HepG2 (cell line): ENCODE results near the gene KATNBL1. TPM values are rescaled to one million over a fixed set of nuclear protein-coding genes. Genes with fewer than 3 reads are reported as not detected.

ENCODE experiments used
- ATAC-seq: fragments of 200-7000 bp; cut with Tn5 transposase; 3 replicates; pipeline ENCODE4 v1.9.1; 2020; ENCODE audit warnings: mild to moderate bottlenecking, moderate library complexity
- BruUV-seq: library from RNA; stranded (reverse); fragments of 400-500 nt; replicated peaks from 2 replicates; lab custom pipeline; 2021; lab: Mats Ljungman, UMichigan
- CTCF ChIA-PET: fragments of 300-600 bp; formaldehyde crosslinking; extraction: SDS; loops from one replicate; lab custom pipeline; 2021; ENCODE audit warnings: low total read pairs, inconsistent platforms, low intra/inter-chr PET ratio; lab: Yijun Ruan, JAX
- POLR2A ChIA-PET: fragments of 350-600 bp; sonication (Branson Sonifier 250); formaldehyde crosslinking; loops from one replicate; lab custom pipeline; 2020; ENCODE audit warnings: antibody characterized with exemption, inconsistent platforms; lab: Yijun Ruan, JAX
- DNase-seq: peaks from one replicate; pipeline ENCODE4 v3.0.0-alpha.2; 2015; ENCODE audit warnings: low spot score
- FAIRE-seq: peaks from 3 replicates; lab custom pipeline; 2011; peaks lifted over from hg19 to GRCh38; lab: Jason Lieb, UNC
- H2AFZ ChIP-seq: one replicate; pipeline ENCODE4 v1.6.1; 2011; ENCODE audit warnings: low read length, inconsistent platforms
- H3K27ac ChIP-seq: fragments of 300-600 bp; 3 replicates; pipeline ENCODE4 v1.8.0; 2011; ENCODE audit warnings: mixed run types, mild to moderate bottlenecking, mixed read lengths, low read length, inconsistent platforms; ENCODE audit not compliant: insufficient read depth; ENCODE audit errors: extremely low read length
- H3K27me3 ChIP-seq, 2 experiments: fragments of 200-600 bp in 1 of 2; 2 replicates in 1 of 2; 3 replicates in 1 of 2; pipeline versions ENCODE4 v1.6.0 to v1.8.0; 2011; ENCODE audit warnings: low read length in 2 of 2, mild to moderate bottlenecking in 2 of 2, moderate library complexity in 2 of 2, inconsistent platforms in 1 of 2; ENCODE audit not compliant: insufficient read depth in 2 of 2, control insufficient read depth in 1 of 2
- H3K36me3 ChIP-seq, 2 experiments: fragments of 200-600 bp in 1 of 2; replicated peaks in 1 of 2; 2 replicates in 1 of 2; 3 replicates in 1 of 2; pipeline versions ENCODE4 v1.5.1 to v1.8.0; 2011; ENCODE audit warnings: low read length in 2 of 2, inconsistent platforms in 1 of 2; ENCODE audit not compliant: insufficient read depth in 2 of 2, control insufficient read depth in 1 of 2
- H3K4me1 ChIP-seq: 2 replicates; pipeline ENCODE4 v1.5.1; 2012; ENCODE audit warnings: low read length, inconsistent platforms; ENCODE audit not compliant: insufficient read depth
- H3K4me2 ChIP-seq: 2 replicates; pipeline ENCODE4 v1.6.0; 2011; ENCODE audit warnings: low read depth, low read length, inconsistent platforms
- H3K4me3 ChIP-seq, 3 experiments: fragments of 200-600 bp in 1 of 3; sonication (generic), shearing (Covaris generic) in 1 of 3; replicated peaks in 1 of 3; 2 replicates each; pipeline ENCODE4 v1.5.1; 2011 to 2016; ENCODE audit warnings: low read length in 3 of 3, inconsistent platforms in 2 of 3, low read depth in 2 of 3, mild to moderate bottlenecking in 2 of 3, control low read depth in 1 of 3, mixed read lengths in 1 of 3; ENCODE audit not compliant: insufficient read depth in 1 of 3
- H3K79me2 ChIP-seq: one replicate; pipeline ENCODE4 v1.6.1; 2011; ENCODE audit warnings: low read length, inconsistent platforms; ENCODE audit not compliant: insufficient read depth
- H3K9ac ChIP-seq: 2 replicates; pipeline ENCODE4 v1.6.0; 2011; ENCODE audit warnings: mild to moderate bottlenecking, low read depth, low read length, inconsistent platforms; ENCODE audit not compliant: insufficient read depth
- H3K9me3 ChIP-seq: 2 replicates; pipeline ENCODE4 v1.5.1; 2012; ENCODE audit warnings: mild to moderate bottlenecking, low read length
- H4K20me1 ChIP-seq: 2 replicates; pipeline ENCODE4 v1.6.0; 2011; ENCODE audit warnings: inconsistent platforms, mild to moderate bottlenecking, low read length, moderate library complexity; ENCODE audit not compliant: insufficient read depth
- EZH2 ChIP-seq: conservative IDR thresholded peaks from 2 replicates; pipeline ENCODE4 v1.6.1; 2012; ENCODE audit warnings: mild to moderate bottlenecking, low read depth, low read length, moderate library complexity
- PHF8 ChIP-seq: sonication (generic); formaldehyde crosslinking; IDR thresholded peaks from 2 replicates; pipeline ENCODE4 v1.5.0; 2020; ENCODE audit warnings: missing genetic modification reagents
- ZNF333 ChIP-seq: sonication (generic); formaldehyde crosslinking; IDR thresholded peaks from 2 replicates; pipeline ENCODE4 v1.4.0; 2020; ENCODE audit warnings: mild to moderate bottlenecking, missing genetic modification reagents, borderline replicate concordance
- WGBS: methylation state at CpG from one replicate; pipeline ENCODE4 v1.1.6; 2017; ENCODE audit warnings: low lambda C conversion rate; 5-methylcytosine and 5-hydroxymethylcytosine counted together
- in situ Hi-C: cut with HindIII; loops from 2 replicates; pipeline ENCODE4 v1.10.0; 2017; ENCODE audit warnings: low pct_unique_long_range_greater_than_20kb; ENCODE audit not compliant: extremely low pct_ligation_motif_present
- intact Hi-C: fragments of 100-400 bp; cut with micrococcal nuclease; formaldehyde crosslinking; loops from one replicate; pipeline ENCODE4 v1.10.0; 2022; ENCODE audit not compliant: unreplicated experiment
- polyA plus RNA-seq, 8 experiments: library from polyadenylated mRNA; depleted of rRNA in 3 of 8; stranded (reverse) in 7 of 8; unstranded in 1 of 8; fragments of >200 nt; fragmentation: Illumina TruSeq in 4 of 8; extraction: Trizol in 4 of 8; gene quantifications; 2 replicates each; pipeline versions ENCODE4 v1.2.1 to v1.2.3, GENCODE V29; 2011 to 2016; ENCODE audit warnings: low read depth in 4 of 8, missing spikeins in 1 of 8, mixed read lengths in 1 of 8; ENCODE audit not compliant: insufficient read depth in 1 of 8
- total RNA-seq, 5 experiments: library from RNA; depleted of rRNA; stranded (reverse); fragments of >200 nt; fragmentation: Illumina TruSeq; extraction: Trizol; gene quantifications; 2 replicates each; pipeline ENCODE4 v1.2.3, GENCODE V29; 2016; ENCODE audit warnings: low read depth in 1 of 5
- TF ChIP-seq, protein P1 (sequence below): IDR thresholded peaks from 2 replicates; pipeline ENCODE4 v1.6.1; 2016; ENCODE audit warnings: missing compliant biosample characterization, missing genetic modification reagents, borderline replicate concordance
- TF ChIP-seq, protein P2 (sequence below): sonication (generic); formaldehyde crosslinking; IDR thresholded peaks from 2 replicates; pipeline ENCODE4 v1.9.0; 2021; ENCODE audit warnings: mild to moderate bottlenecking, missing genetic modification reagents

Gene KATNBL1
- total and polyA plus RNA-seq, 2 of the 13 experiments (the other 11 are each of a cell fraction or from before 2014, with no cell fraction given) = 23.4 to 42.8 TPM

DNA sequence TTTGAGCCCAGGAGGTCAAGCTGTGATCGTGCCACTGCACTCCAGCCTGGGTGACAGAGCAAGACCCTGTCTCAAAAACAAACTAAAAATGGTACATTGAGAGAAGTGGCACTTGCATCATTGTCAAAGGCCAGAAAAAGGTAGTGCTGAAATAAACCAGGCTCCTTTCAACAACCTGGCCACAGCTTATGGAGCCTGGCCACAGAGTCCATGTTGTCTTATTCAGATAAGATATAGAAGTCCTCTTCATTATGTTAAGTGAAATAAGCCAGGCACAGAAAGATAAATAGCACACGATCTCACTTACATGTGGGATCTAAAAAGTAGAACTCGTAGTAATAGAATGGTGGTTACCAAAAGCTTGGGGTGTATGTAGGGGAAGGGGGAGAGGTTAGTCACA is 49.7 kb upstream of the KATNBL1 start (continued):
- TF ChIP-seq, protein P1, sequence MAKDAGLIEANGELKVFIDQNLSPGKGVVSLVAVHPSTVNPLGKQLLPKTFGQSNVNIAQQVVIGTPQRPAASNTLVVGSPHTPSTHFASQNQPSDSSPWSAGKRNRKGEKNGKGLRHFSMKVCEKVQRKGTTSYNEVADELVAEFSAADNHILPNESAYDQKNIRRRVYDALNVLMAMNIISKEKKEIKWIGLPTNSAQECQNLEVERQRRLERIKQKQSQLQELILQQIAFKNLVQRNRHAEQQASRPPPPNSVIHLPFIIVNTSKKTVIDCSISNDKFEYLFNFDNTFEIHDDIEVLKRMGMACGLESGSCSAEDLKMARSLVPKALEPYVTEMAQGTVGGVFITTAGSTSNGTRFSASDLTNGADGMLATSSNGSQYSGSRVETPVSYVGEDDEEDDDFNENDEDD (CRISPR knock-in tag) = no peak
- TF ChIP-seq, protein P2, sequence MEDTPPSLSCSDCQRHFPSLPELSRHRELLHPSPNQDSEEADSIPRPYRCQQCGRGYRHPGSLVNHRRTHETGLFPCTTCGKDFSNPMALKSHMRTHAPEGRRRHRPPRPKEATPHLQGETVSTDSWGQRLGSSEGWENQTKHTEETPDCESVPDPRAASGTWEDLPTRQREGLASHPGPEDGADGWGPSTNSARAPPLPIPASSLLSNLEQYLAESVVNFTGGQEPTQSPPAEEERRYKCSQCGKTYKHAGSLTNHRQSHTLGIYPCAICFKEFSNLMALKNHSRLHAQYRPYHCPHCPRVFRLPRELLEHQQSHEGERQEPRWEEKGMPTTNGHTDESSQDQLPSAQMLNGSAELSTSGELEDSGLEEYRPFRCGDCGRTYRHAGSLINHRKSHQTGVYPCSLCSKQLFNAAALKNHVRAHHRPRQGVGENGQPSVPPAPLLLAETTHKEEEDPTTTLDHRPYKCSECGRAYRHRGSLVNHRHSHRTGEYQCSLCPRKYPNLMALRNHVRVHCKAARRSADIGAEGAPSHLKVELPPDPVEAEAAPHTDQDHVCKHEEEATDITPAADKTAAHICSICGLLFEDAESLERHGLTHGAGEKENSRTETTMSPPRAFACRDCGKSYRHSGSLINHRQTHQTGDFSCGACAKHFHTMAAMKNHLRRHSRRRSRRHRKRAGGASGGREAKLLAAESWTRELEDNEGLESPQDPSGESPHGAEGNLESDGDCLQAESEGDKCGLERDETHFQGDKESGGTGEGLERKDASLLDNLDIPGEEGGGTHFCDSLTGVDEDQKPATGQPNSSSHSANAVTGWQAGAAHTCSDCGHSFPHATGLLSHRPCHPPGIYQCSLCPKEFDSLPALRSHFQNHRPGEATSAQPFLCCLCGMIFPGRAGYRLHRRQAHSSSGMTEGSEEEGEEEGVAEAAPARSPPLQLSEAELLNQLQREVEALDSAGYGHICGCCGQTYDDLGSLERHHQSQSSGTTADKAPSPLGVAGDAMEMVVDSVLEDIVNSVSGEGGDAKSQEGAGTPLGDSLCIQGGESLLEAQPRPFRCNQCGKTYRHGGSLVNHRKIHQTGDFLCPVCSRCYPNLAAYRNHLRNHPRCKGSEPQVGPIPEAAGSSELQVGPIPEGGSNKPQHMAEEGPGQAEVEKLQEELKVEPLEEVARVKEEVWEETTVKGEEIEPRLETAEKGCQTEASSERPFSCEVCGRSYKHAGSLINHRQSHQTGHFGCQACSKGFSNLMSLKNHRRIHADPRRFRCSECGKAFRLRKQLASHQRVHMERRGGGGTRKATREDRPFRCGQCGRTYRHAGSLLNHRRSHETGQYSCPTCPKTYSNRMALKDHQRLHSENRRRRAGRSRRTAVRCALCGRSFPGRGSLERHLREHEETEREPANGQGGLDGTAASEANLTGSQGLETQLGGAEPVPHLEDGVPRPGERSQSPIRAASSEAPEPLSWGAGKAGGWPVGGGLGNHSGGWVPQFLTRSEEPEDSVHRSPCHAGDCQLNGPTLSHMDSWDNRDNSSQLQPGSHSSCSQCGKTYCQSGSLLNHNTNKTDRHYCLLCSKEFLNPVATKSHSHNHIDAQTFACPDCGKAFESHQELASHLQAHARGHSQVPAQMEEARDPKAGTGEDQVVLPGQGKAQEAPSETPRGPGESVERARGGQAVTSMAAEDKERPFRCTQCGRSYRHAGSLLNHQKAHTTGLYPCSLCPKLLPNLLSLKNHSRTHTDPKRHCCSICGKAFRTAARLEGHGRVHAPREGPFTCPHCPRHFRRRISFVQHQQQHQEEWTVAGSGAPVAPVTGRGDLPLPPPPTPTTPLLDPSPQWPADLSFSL = no peak
- no peak for TF ChIP-seq ZNF333

DNA sequence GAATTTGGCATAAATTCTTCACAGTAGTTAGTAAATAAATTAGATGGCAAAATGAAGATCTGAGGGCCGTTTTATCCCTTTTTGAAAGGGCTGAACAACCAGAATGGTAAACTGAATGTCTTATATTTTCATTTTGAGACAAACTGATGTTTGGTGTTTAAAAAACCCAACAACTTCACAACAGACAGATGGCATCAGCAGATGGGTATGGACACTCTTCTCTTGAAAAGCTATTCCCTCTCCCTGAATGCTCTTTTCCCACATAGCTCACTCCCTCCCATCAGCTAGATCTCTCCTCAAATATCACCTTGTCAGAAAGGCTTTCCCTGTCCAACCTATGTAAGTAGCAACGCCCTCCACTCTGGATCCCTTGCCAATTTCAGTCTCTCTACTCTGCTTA is 48.3 kb upstream of the KATNBL1 start:
- in situ Hi-C loops = no loop called here
- H3K9me3 ChIP-seq = no peaks in the 10 kb centered on the region
- CTCF ChIA-PET = no interaction called here
- DNase-seq = no peak
- no TSS peak for BruUV-seq
- no peak overlapping the region for H3K4me3 ChIP-seq
- WGBS = 91% methylated on average over 2 of the region's 2 CpGs
- H3K4me2 ChIP-seq = no peak overlapping the region
- H3K4me1 ChIP-seq = no peaks in the 10 kb centered on the region
- H4K20me1 ChIP-seq = no peaks in the 10 kb centered on the region
- no peak for ATAC-seq
- no peak for FAIRE-seq
- H3K27me3 ChIP-seq = no peaks in the 10 kb centered on the region
- TF ChIP-seq EZH2 (no peak), PHF8 (CRISPR knock-in tag) (no peak)
- H3K9ac ChIP-seq = no peak overlapping the region
- no peak overlapping the region for H2AFZ ChIP-seq
- no peaks in the 10 kb centered on the region for H3K79me2 ChIP-seq
- no peak overlapping the region for H3K27ac ChIP-seq
- POLR2A ChIA-PET = no interaction called here
- intact Hi-C loops = no loop called here
- H3K36me3 ChIP-seq = peaks cover 3 to 27% of the 10 kb centered on the region in 2 experiments; a peak in 4 of 5 replicates
